Activated naive CD4-positive, alpha-beta T cell treated with Interleukin-2 at 50 U/mL for 16 hours (primary cell): ENCODE results near the gene SQOR.
"Not testable (repeated sequence)": the region's sequence is repeated elsewhere in the genome, so short reads cannot be mapped to it uniquely, and the experiment has no call there.

ENCODE experiments used
- DNase-seq: peaks from one replicate; pipeline ENCODE4 v3.0.0-alpha.2; 2020

SQOR gene

GRCh38 chr15:45635191-45635638 lies 386 bp downstream of the SQOR start:
- DNase-seq = peak; percentile 71

- no peak for DNase-seq
Measured at GRCh38 chr15:45635763-45636292, 999 bp downstream of the SQOR start.

- DNase-seq = no peak
Measured at GRCh38 chr15:45637141-45637540, 2.3 kb downstream of the SQOR start.

- DNase-seq = peak; percentile 63
Measured at GRCh38 chr15:45637552-45638033, 2.8 kb downstream of the SQOR start.

GRCh38 chr15:45640616-45641015 lies 5.8 kb downstream of the SQOR start:
- DNase-seq = no peak

GRCh38 chr15:45641374-45641781 lies 6.5 kb downstream of the SQOR start:
- DNase-seq = no peak

GRCh38 chr15:45641999-45642932 lies 7.4 kb downstream of the SQOR start:
- no peak for DNase-seq

GRCh38 chr15:45644437-45644836 lies 9.6 kb downstream of the SQOR start:
- peak; percentile 20 for DNase-seq

- no peak for DNase-seq
Measured at GRCh38 chr15:45645026-45645980, 10.5 kb downstream of the SQOR start.

- no peak for DNase-seq
Measured at GRCh38 chr15:45646220-45646619, 11.4 kb downstream of the SQOR start.

- no peak for DNase-seq
Measured at GRCh38 chr15:45647828-45648227, 13.0 kb downstream of the SQOR start.

GRCh38 chr15:45648521-45649200 lies 13.8 kb downstream of the SQOR start:
- DNase-seq = no peak

GRCh38 chr15:45650007-45650406 lies 15.2 kb downstream of the SQOR start:
- DNase-seq = not testable (repeated sequence)

GRCh38 chr15:45650889-45651525 lies 16.2 kb downstream of the SQOR start:
- no peak for DNase-seq

- DNase-seq = no peak
Measured at GRCh38 chr15:45653702-45654424, 19.0 kb downstream of the SQOR start.

GRCh38 chr15:45654749-45655148 lies 19.9 kb downstream of the SQOR start:
- DNase-seq = no peak

- no peak for DNase-seq
Measured at GRCh38 chr15:45657254-45657653, 22.4 kb downstream of the SQOR start.

GRCh38 chr15:45657764-45658545 lies 23.1 kb downstream of the SQOR start:
- DNase-seq = no peak

GRCh38 chr15:45660231-45660979 lies 25.6 kb downstream of the SQOR start:
- DNase-seq = no peak

GRCh38 chr15:45662375-45662774 lies 27.5 kb downstream of the SQOR start:
- no peak for DNase-seq
